HCT116 (cell line): ENCODE data around the gene ERLEC1. TPM values are rescaled to one million over a fixed set of nuclear protein-coding genes. Genes with fewer than 3 reads are reported as not detected.

ENCODE experiments used
- ATAC-seq: fragments of 200-7000 bp; cut with Tn5 transposase; 2 replicates; pipeline ENCODE4 v1.9.1; 2020; ENCODE audit warnings: mild to moderate bottlenecking, moderate library complexity
- BruUV-seq: library from RNA; stranded (reverse); fragments of 400-500 nt; replicated peaks from 2 replicates; lab custom pipeline; 2021; lab: Mats Ljungman, UMichigan
- CTCF ChIA-PET: fragments of 300-600 bp; sonication (Branson Sonifier 250); formaldehyde crosslinking; loops from one replicate; lab custom pipeline; 2021; ENCODE audit warnings: antibody characterized with exemption; lab: Charles Lee
- POLR2A ChIA-PET: fragments of 300-600, 350-600 bp; sonication (Branson Sonifier 250); formaldehyde crosslinking; loops from one replicate; lab custom pipeline; 2021; ENCODE audit warnings: antibody characterized with exemption; lab: Charles Lee
- RAD21 ChIA-PET, 2 experiments: fragments of 300-600 bp; sonication (Branson Sonifier 250); formaldehyde crosslinking; loops; one replicate each; lab custom pipeline; 2023; ENCODE audit warnings: low total read pairs in 2 of 2; ENCODE audit not compliant: uncharacterized antibody in 2 of 2, unreplicated experiment in 2 of 2, low non-redundant PET in 1 of 2; lab: Charles Lee
- DNase-seq: peaks from one replicate; pipeline ENCODE4 v3.0.0-alpha.2; 2010; ENCODE audit warnings: low read depth, low spot score
- H2AFZ ChIP-seq: fragments of 200-600 bp; shearing (Covaris generic), sonication (generic); 2 replicates; pipeline ENCODE4 v1.6.1; 2017; ENCODE audit warnings: low read depth, mixed run types, mixed read lengths, antibody characterized with exemption, low read length; ENCODE audit not compliant: poor library complexity, severe bottlenecking
- H3K27ac ChIP-seq: 2 replicates; pipeline ENCODE4 v1.5.1; 2012; ENCODE audit warnings: low read depth, low read length
- H3K27me3 ChIP-seq: fragments of 200-600 bp; sonication (generic); 2 replicates; pipeline ENCODE4 v1.6.1; 2016; ENCODE audit warnings: mixed run types, low read length, mixed read lengths; ENCODE audit not compliant: insufficient read depth
- H3K36me3 ChIP-seq, 2 experiments: fragments of 200-500 bp in 1 of 2; fragments of 200-600 bp in 1 of 2; sonication (Bioruptor generic) in 1 of 2; sonication (generic) in 1 of 2; 2 replicates each; pipeline versions ENCODE4 v1.5.1 to v1.6.1; 2014 to 2016; ENCODE audit warnings: low read length in 2 of 2, inconsistent platforms in 1 of 2, mixed read lengths in 1 of 2, mixed run types in 1 of 2; ENCODE audit not compliant: insufficient read depth in 2 of 2, control insufficient read depth in 1 of 2
- H3K4me1 ChIP-seq, 2 experiments: fragments of 200-600 bp in 1 of 2; sonication (generic) in 1 of 2; 2 replicates each; pipeline versions ENCODE4 v1.5.1 to v1.6.1; 2012 to 2017; ENCODE audit warnings: low read length in 2 of 2, inconsistent platforms in 1 of 2, mild to moderate bottlenecking in 1 of 2, mixed read lengths in 1 of 2, mixed run types in 1 of 2, moderate library complexity in 1 of 2; ENCODE audit not compliant: insufficient read depth in 2 of 2, control insufficient read depth in 1 of 2
- H3K4me2 ChIP-seq: fragments of 200-600 bp; sonication (generic); 2 replicates; pipeline ENCODE4 v1.6.1; 2017; ENCODE audit warnings: mixed run types, low read length, mixed read lengths
- H3K4me3 ChIP-seq, 2 experiments: fragments of 200-600 bp in 1 of 2; sonication (generic) in 1 of 2; replicated peaks in 1 of 2; 2 replicates each; pipeline ENCODE4 v1.5.1; 2011 to 2016; ENCODE audit warnings: low read length in 2 of 2, control low read depth in 1 of 2, low read depth in 1 of 2, mild to moderate bottlenecking in 1 of 2, mixed read lengths in 1 of 2, mixed run types in 1 of 2
- H3K79me2 ChIP-seq: fragments of 200-600 bp; sonication (generic); 2 replicates; pipeline ENCODE4 v1.6.1; 2017; ENCODE audit warnings: mild to moderate bottlenecking, mixed run types, low read length, moderate library complexity, mixed read lengths; ENCODE audit not compliant: insufficient read depth
- H3K9ac ChIP-seq: fragments of 200-600 bp; sonication (generic); 2 replicates; pipeline ENCODE4 v1.6.1; 2016; ENCODE audit warnings: low read length, mixed read lengths
- H3K9me2 ChIP-seq: fragments of 200-600 bp; sonication (generic), shearing (Covaris generic); 2 replicates; pipeline ENCODE4 v1.6.1; 2017; ENCODE audit warnings: mixed run types, mild to moderate bottlenecking, moderate library complexity; ENCODE audit not compliant: insufficient read depth
- H3K9me3 ChIP-seq, 2 experiments: fragments of 200-500 bp in 1 of 2; fragments of 200-600 bp in 1 of 2; sonication (Bioruptor generic) in 1 of 2; sonication (generic) in 1 of 2; 2 replicates each; pipeline ENCODE4 v1.6.1; 2014 to 2017; ENCODE audit warnings: low read length in 2 of 2, mixed read lengths in 2 of 2, inconsistent platforms in 1 of 2, low read depth in 1 of 2, mild to moderate bottlenecking in 1 of 2, mixed run types in 1 of 2, moderate library complexity in 1 of 2; ENCODE audit not compliant: control insufficient read depth in 1 of 2, insufficient read depth in 1 of 2
- H4K20me1 ChIP-seq: fragments of 200-600 bp; sonication (generic), shearing (Covaris generic); 2 replicates; pipeline ENCODE4 v1.6.1; 2017; ENCODE audit warnings: mixed run types, mild to moderate bottlenecking, moderate library complexity; ENCODE audit not compliant: insufficient read depth
- CBX3 ChIP-seq: IDR thresholded peaks from 2 replicates; pipeline ENCODE4 v1.6.1; 2012; ENCODE audit warnings: low read depth
- CEBPB ChIP-seq: IDR thresholded peaks from 2 replicates; pipeline ENCODE4 v1.6.1; 2012; ENCODE audit warnings: low read depth
- ELF1 ChIP-seq: IDR thresholded peaks from 2 replicates; pipeline ENCODE4 v1.6.1; 2012; ENCODE audit warnings: low read depth, borderline replicate concordance
- EZH2 ChIP-seq: fragments of 200-600 bp; sonication (generic); IDR thresholded peaks from 2 replicates; pipeline ENCODE4 v1.6.1; 2017; ENCODE audit warnings: antibody characterized with exemption, mixed run types
- EZH2phosphoT487 ChIP-seq: fragments of 200-600 bp; IDR thresholded peaks from 2 replicates; pipeline ENCODE4 v1.6.1; 2018; ENCODE audit warnings: antibody characterized with exemption, borderline replicate concordance
- FOSL1 ChIP-seq: IDR thresholded peaks from 2 replicates; pipeline ENCODE4 v1.6.1; 2012; ENCODE audit warnings: low read depth
- POLR2A ChIP-seq: IDR thresholded peaks from 2 replicates; pipeline ENCODE4 v1.7.0; 2011; ENCODE audit warnings: borderline replicate concordance; ENCODE audit not compliant: insufficient read depth, insufficient read length; ENCODE audit errors: extremely low read depth
- POLR2AphosphoS5 ChIP-seq: IDR thresholded peaks from 2 replicates; pipeline ENCODE4 v1.6.1; 2011; ENCODE audit warnings: mild to moderate bottlenecking, low read depth, low read length, moderate library complexity
- RAD21 ChIP-seq: IDR thresholded peaks from 2 replicates; pipeline ENCODE4 v1.6.1; 2012; ENCODE audit warnings: low read depth, mild to moderate bottlenecking
- SIN3A ChIP-seq: IDR thresholded peaks from 2 replicates; pipeline ENCODE4 v1.6.1; 2012; ENCODE audit warnings: low read depth
- SP1 ChIP-seq: IDR thresholded peaks from 2 replicates; pipeline ENCODE4 v1.6.1; 2012; ENCODE audit warnings: low read depth
- TCF7L2 ChIP-seq: IDR thresholded peaks from 2 replicates; pipeline ENCODE4 v1.7.0; 2011; ENCODE audit warnings: borderline replicate concordance, inconsistent platforms; ENCODE audit not compliant: insufficient read depth, insufficient read length; ENCODE audit errors: extremely low read depth
- ZFX ChIP-seq: fragments of 450-650 bp; IDR thresholded peaks from 2 replicates; pipeline ENCODE4 v1.6.1; 2017
- intact Hi-C: fragments of 100-400 bp; cut with micrococcal nuclease; formaldehyde crosslinking; loops from 2 replicates; pipeline ENCODE4 v1.10.0; 2022
- total RNA-seq: library from RNA; stranded (reverse); gene quantifications from one replicate; pipeline ENCODE4 v1.2.1, GENCODE V29; 2021; ENCODE audit not compliant: unreplicated experiment
- TF ChIP-seq, protein P1 (sequence below): IDR thresholded peaks from 2 replicates; pipeline ENCODE4 v1.6.1; 2012; ENCODE audit warnings: low read depth
- TF ChIP-seq, protein P2 (sequence below): IDR thresholded peaks from 2 replicates; pipeline ENCODE4 v1.6.1; 2012
- TF ChIP-seq, protein P3 (sequence below), 3 experiments: fragments of 200-600 bp in 1 of 3; sonication (generic) in 1 of 3; IDR thresholded peaks in 2 of 3; conservative IDR thresholded peaks in 1 of 3; 2 replicates each; pipeline ENCODE4 v1.5.1; 2012 to 2017; ENCODE audit warnings: low read depth in 2 of 3, low read length in 2 of 3, antibody characterized with exemption in 1 of 3, borderline replicate concordance in 1 of 3, control low read depth in 1 of 3, mild to moderate bottlenecking in 1 of 3, mixed read lengths in 1 of 3, mixed run types in 1 of 3, moderate library complexity in 1 of 3; ENCODE audit not compliant: insufficient read depth in 1 of 3

ERLEC1 gene
- total RNA-seq, 1 experiment from 2014 or later = 26.9 TPM

DNA sequence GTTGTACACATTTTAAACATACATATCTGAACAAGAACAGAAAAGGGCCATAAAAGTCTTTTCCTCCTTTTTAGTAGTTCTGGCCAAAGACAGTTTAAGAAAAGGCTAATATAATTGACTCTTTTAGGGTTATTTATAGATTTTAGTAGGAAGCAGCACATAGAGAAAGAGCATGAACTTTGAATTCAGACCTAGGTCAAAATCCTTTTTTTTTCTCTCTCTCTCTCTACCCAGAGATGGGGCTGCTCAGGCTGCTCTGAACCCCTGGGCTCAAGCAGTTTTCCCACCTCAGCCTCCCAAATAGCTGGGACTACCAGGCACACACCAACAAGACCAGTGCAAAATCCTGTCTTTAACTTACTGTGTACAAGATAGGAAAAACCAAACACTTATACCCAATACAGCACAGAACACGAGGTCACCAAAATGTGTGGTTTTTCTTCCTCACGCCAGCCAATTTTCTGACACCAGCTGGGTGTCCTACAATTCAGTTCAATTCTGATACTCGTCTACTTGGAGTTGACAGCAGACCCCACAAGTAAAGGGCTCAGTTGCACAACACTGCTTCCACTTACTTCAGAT, 32.1 kb downstream of the ERLEC1 start:
- no peak overlapping the region for H3K4me2 ChIP-seq
- no peak for TF ChIP-seq CEBPB
- no peak for TF ChIP-seq SP1
- DNase-seq (no peak), ATAC-seq (no peak)
- CTCF ChIA-PET = no interaction called here
- no TSS peak for BruUV-seq
- no peak overlapping the region for H2AFZ ChIP-seq
- H3K36me3 ChIP-seq = peaks cover 0 to 6% of the 10 kb centered on the region in 2 experiments; a peak in 2 of 4 replicates
- intact Hi-C loops = no loop called here
- no peaks in the 10 kb centered on the region for H3K9me3 ChIP-seq
- H3K4me3 ChIP-seq = no peak overlapping the region
- H3K9ac ChIP-seq = no peak overlapping the region
- no peaks in the 10 kb centered on the region for H3K79me2 ChIP-seq
- no peaks in the 10 kb centered on the region for H4K20me1 ChIP-seq
- no peaks in the 10 kb centered on the region for H3K4me1 ChIP-seq
- no peaks in the 10 kb centered on the region for H3K9me2 ChIP-seq
- no peak overlapping the region for H3K27ac ChIP-seq
- RAD21 ChIA-PET = no interaction called here
- no peaks in the 10 kb centered on the region for H3K27me3 ChIP-seq
- POLR2A ChIA-PET = no interaction called here

DNA sequence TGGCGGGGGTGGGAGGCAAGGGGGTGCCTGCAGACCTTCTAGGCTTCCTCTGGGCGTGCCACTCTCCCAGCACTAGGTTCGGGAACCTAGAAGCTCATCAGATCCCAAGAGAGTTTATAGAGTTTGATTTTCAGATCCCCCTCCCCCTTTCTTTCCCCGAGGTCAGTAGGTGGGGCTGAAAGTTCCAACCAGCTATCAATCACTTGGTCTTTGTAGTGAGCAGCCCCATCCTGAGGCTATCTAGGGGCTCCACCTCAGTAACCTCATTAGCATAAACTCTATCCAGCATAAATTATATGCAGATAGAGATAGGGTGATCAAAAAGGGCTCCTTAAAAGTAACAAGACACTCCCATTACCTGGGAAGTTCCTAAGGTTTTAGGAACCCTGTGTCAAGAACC, 32.8 kb downstream of the ERLEC1 start:
- Histone ChIP-seq H3K4me2 (no peak overlapping the region), H2AFZ (no peak overlapping the region), H3K27ac (no peak overlapping the region), H3K9me3 (no peaks in the 10 kb centered on the region), H3K36me3 (peaks cover 0 to 6% of the 10 kb centered on the region in 2 experiments; a peak in 2 of 4 replicates), H3K4me1 (no peaks in the 10 kb centered on the region), H3K27me3 (no peaks in the 10 kb centered on the region), H3K79me2 (no peaks in the 10 kb centered on the region), H3K9me2 (no peaks in the 10 kb centered on the region), H3K4me3 (no peak overlapping the region), H4K20me1 (no peaks in the 10 kb centered on the region), H3K9ac (no peak overlapping the region)
- CTCF ChIA-PET = no interaction called here
- DNase-seq (no peak), ATAC-seq (no peak)
- POLR2A ChIA-PET = no interaction called here
- intact Hi-C loops = no loop called here
- RAD21 ChIA-PET = no interaction called here
- BruUV-seq = no TSS peak
- TF ChIP-seq CBX3 = no peak
- TF ChIP-seq TCF7L2 = no peak
- no peak for TF ChIP-seq FOSL1
- no peak for TF ChIP-seq ZFX
- TF ChIP-seq POLR2AphosphoS5 = no peak
- TF ChIP-seq, protein P1, sequence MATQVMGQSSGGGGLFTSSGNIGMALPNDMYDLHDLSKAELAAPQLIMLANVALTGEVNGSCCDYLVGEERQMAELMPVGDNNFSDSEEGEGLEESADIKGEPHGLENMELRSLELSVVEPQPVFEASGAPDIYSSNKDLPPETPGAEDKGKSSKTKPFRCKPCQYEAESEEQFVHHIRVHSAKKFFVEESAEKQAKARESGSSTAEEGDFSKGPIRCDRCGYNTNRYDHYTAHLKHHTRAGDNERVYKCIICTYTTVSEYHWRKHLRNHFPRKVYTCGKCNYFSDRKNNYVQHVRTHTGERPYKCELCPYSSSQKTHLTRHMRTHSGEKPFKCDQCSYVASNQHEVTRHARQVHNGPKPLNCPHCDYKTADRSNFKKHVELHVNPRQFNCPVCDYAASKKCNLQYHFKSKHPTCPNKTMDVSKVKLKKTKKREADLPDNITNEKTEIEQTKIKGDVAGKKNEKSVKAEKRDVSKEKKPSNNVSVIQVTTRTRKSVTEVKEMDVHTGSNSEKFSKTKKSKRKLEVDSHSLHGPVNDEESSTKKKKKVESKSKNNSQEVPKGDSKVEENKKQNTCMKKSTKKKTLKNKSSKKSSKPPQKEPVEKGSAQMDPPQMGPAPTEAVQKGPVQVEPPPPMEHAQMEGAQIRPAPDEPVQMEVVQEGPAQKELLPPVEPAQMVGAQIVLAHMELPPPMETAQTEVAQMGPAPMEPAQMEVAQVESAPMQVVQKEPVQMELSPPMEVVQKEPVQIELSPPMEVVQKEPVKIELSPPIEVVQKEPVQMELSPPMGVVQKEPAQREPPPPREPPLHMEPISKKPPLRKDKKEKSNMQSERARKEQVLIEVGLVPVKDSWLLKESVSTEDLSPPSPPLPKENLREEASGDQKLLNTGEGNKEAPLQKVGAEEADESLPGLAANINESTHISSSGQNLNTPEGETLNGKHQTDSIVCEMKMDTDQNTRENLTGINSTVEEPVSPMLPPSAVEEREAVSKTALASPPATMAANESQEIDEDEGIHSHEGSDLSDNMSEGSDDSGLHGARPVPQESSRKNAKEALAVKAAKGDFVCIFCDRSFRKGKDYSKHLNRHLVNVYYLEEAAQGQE = no peak
- TF ChIP-seq, protein P2, sequence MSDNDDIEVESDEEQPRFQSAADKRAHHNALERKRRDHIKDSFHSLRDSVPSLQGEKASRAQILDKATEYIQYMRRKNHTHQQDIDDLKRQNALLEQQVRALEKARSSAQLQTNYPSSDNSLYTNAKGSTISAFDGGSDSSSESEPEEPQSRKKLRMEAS = no peak
- TF ChIP-seq SIN3A = no peak
- TF ChIP-seq RAD21 = no peak
- TF ChIP-seq ELF1 = no peak
- TF ChIP-seq POLR2A = no peak
- no peak for TF ChIP-seq EZH2
- TF ChIP-seq EZH2phosphoT487 = no peak
- TF ChIP-seq, protein P3, sequence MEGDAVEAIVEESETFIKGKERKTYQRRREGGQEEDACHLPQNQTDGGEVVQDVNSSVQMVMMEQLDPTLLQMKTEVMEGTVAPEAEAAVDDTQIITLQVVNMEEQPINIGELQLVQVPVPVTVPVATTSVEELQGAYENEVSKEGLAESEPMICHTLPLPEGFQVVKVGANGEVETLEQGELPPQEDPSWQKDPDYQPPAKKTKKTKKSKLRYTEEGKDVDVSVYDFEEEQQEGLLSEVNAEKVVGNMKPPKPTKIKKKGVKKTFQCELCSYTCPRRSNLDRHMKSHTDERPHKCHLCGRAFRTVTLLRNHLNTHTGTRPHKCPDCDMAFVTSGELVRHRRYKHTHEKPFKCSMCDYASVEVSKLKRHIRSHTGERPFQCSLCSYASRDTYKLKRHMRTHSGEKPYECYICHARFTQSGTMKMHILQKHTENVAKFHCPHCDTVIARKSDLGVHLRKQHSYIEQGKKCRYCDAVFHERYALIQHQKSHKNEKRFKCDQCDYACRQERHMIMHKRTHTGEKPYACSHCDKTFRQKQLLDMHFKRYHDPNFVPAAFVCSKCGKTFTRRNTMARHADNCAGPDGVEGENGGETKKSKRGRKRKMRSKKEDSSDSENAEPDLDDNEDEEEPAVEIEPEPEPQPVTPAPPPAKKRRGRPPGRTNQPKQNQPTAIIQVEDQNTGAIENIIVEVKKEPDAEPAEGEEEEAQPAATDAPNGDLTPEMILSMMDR (IDR thresholded peaks at IDR 0.05 in 2 of 3, conservative IDR thresholded peaks at IDR 0.05 in 1 of 3; ENCODE audit: borderline replicate concordance in 1 of 3, insufficient read depth in 1 of 3, low read depth in 2 of 3, low read length in 2 of 3) = no peak
